ENCODE results near the gene BABAM2.

GRCh38 chr2:28161466-28161865 is 270.9 kb downstream of the BABAM2 start:
- TF ChIP-seq CTCF (IDR thresholded peaks at IDR 0.05; ENCODE audit: borderline replicate concordance, extremely low read depth, low read length, poor library complexity, severe bottlenecking) (no peak), EZH2 (IDR thresholded peaks at IDR 0.05; ENCODE audit: borderline replicate concordance, low read depth, low read length, severe bottlenecking) (no peak)

Data from DND-41 (cell line).